K562 (cell line): ENCODE measurements around the gene GNAI1.

ENCODE experiments used
- EZH2 ChIP-seq: IDR thresholded peaks from 2 replicates; pipeline ENCODE4 v1.6.1; 2012; ENCODE audit warnings: low read depth, mild to moderate bottlenecking, inconsistent platforms, low read length, borderline replicate concordance
- IRF9 ChIP-seq: fragments of 450-650 bp; IDR thresholded peaks from 2 replicates; pipeline ENCODE4 v1.6.1; 2016; ENCODE audit warnings: missing biosample characterization, missing genetic modification characterization
- POLR2A ChIP-seq: fragments of 450-650 bp; conservative IDR thresholded peaks from 2 replicates; pipeline ENCODE4 v1.6.1; 2016
- POLR2AphosphoS5 ChIP-seq: IDR thresholded peaks from 2 replicates; pipeline ENCODE4 v1.6.1; 2011; ENCODE audit warnings: mild to moderate bottlenecking, low read depth, low read length, moderate library complexity; ENCODE audit not compliant: control insufficient read depth, insufficient read depth
- SREBF1 ChIP-seq: fragments of 150-350 bp; IDR thresholded peaks from 2 replicates; pipeline ENCODE4 v1.6.1; 2014; ENCODE audit warnings: antibody characterized with exemption, low read depth, low read length, borderline replicate concordance
- TAF1 ChIP-seq: IDR thresholded peaks from 2 replicates; pipeline ENCODE4 v1.6.1; 2011; ENCODE audit warnings: mild to moderate bottlenecking, low read length, moderate library complexity; ENCODE audit not compliant: insufficient read depth, control insufficient read depth, severe bottlenecking; ENCODE audit errors: extremely low read depth

- TF ChIP-seq TAF1 (no peak), IRF9 (no peak), POLR2A (no peak), POLR2AphosphoS5 (no peak), SREBF1 (no peak), EZH2 (no peak)
These were observed 98.5 kb downstream of the GNAI1 start for GRCh38 chr7:80232979-80233724.
